Amniotic epithelial cell (primary cell): ENCODE measurements around the gene CD109.
"Not testable (repeated sequence)": the region's sequence is repeated elsewhere in the genome, so short reads cannot be mapped to it uniquely, and the experiment has no call there.

Experiments
- DNase-seq: peaks from one replicate; pipeline ENCODE4 v3.0.0-alpha.2; 2010; ENCODE audit warnings: low read depth

The CD109 gene

DNA sequence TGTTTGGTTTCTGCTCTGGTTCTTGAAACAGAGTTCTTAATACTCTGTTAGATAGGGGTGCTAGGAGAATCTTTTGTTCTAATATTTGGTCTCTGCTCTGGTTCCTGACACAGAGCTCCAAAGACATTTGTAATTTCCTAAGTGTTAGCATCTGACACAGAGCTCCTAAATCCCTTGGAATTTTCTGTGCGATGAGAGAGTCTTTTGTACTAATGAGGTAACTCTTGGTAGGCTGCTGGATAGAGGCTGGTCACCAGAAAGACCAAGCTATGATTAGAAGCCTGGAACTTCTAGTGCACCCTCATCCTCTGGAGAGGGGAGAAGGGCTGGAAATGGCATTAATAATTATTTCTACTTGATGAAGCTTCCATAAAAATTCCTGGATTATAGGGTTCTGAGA lies 7.7 kb upstream of the CD109 start:
- DNase-seq = peak; percentile 27

- DNase-seq = no peak
Observed at GRCh38 chr6:73690056-73690455, 5.9 kb upstream of the CD109 start.

DNA sequence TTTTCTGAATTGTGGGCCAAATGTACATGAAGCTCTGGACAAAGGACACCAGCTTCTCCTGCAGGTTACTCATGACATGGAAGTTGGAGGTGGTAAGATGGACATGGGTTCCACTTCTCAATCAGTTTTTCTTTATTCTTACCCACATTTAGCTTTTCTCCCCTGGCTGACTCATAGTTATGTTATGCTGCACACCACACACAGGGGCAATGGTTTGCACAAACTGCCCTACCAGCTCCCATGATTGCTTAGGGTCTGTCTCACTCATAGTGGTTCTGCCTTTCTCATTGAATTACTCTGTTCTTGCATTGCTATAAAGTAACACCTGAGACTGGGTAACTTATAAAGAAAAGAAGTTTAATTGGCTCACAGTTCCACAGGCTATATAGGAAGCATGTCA lies 4.5 kb upstream of the CD109 start:
- DNase-seq = peak; percentile 41

DNA sequence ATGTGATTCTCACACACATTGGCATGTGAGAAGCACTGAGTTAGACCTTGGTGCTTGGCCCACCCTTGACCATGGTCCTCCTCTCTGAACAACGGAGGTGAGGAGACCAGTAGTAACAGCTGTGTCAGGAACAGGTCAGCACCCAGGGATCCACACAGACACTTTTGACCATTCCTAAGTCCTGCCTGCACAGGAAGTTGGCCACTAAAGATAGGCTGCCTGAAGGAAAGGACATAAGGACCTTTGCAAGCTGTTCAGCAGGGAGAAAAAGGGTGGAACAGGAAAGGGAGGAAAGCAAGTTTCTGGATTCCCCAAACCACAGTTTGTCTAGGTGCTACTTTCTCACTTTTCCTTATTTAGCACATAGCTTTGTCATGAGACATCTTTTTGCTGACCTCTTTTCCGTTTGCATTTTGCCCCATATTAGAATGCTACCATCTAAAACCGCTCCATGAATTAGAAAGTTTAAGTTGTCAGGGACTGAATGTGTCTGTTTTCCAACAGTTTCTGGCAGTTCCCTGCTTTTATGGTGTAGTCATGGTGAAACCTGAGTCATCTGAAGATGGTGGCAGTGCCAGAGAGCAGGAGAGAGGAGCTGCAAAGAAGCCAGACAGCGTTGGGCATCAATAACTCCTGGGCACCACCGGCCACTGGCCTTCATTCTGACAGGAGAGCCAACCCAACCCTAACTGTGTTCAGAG lies 1.1 kb upstream of the CD109 start:
- peak; percentile 59 for DNase-seq

DNA sequence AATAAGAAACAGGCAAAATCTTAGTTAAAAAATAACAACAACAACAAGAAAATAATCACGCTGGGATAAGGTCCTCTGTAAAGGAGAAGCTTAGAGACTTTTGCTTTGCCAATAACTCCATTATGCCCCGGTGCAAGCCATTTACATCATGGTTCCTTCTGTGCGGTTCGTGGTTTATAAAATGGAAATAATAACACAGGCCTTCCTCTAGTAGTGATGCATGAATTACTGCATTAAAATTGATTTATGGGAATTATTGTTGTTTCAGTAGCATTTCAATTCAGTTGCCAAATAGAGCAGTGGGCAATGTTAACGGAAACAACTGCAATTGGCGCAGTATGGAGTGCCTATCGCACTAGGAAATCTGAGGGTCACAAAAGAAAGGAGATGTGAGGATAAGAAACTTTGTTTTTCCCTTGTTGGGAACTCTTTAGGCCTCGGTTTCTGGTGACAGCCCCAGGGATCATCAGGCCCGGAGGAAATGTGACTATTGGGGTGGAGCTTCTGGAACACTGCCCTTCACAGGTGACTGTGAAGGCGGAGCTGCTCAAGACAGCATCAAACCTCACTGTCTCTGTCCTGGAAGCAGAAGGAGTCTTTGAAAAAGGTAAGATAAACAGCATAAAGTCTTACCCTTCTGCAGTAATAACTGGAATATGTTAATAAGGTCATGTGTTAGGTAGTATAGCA lies 1.1 kb downstream of the CD109 start:
- DNase-seq = no peak

DNA sequence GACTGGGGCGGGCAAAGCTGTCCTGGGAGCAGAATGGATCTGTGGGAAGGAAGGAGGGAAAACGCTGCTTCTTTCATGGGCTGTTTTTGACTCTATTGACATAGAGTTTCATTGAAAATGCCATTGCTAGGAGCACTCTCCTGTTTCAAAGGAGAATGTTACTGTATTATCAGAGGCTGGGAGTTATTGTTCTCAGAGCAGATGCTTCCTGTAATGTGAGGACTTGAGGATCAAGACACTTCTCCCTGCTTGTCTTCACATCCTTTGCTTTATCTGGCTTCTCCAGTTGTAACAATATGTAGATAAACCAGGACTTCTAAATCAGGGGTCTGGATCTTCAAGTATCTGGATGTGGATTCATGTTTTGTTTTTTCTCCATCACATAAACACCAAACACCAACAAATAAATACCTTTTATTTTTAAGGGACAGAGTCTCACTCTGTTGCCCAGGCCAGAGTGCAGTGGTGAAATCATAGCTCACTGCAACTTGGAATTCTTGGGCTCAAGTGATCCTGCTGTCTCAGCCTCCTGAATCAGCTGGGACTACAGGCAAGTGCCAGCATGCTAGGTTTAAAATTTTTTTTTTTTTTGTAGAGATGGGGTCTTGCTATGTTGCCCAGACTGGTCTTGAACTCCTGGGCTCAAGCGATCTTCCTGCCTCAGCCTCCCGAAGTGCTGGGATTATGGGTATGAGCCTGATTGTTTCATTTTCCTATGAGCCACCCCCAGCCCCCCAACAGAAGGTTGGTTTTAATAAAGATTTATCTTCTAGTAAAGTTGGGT lies 3.9 kb downstream of the CD109 start:
- DNase-seq = no peak

DNA sequence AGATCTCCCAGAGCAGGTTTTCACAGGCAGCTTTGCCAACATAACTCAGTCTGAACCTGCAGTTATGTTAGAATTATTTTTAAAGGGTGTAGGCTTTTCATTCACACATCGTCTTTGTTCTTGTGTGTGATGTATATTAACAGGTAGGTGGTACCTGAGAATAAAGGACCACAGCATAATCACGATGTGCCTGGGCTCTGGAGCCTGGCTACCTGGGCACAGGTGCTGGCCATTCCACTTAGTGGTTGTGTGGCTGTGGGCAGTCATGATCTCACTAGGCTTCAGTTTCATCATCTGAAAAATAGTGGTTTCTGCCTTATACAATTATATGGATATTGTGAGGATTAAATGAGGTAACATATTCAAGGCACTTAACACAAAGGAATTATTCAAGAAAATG lies 6.4 kb downstream of the CD109 start:
- no peak for DNase-seq

DNA sequence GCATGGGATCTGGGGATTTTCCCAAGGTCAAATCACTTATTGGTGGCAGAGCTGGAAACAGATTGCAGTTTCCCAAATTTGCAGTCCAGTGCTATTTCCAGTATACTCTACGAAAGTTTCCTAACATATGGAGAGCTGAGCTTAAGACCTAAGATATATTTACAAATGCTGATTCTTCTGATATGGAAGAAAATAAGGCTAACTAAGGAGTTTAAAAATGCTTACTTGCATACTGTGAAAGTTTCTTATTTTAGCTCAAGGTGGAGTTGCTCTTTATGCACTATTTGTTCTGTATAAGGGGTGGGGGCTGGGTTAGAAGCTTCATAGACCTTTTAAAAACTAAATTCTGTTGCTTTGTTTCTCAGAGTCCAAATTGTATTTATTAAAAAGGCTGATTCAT lies 7.5 kb downstream of the CD109 start:
- DNase-seq = no peak

GRCh38 chr6:73704260-73704659 lies 8.3 kb downstream of the CD109 start:
- DNase-seq = peak; percentile 94

- DNase-seq = peak; percentile 41
Observed at GRCh38 chr6:73704798-73705197, 8.8 kb downstream of the CD109 start.

- DNase-seq = no peak
Observed at GRCh38 chr6:73706971-73707370, 11.0 kb downstream of the CD109 start.

GRCh38 chr6:73710470-73710869 lies 14.5 kb downstream of the CD109 start:
- DNase-seq = peak; percentile 91

- no peak for DNase-seq
Observed at GRCh38 chr6:73710948-73711347, 14.9 kb downstream of the CD109 start.

- DNase-seq = no peak
Observed at GRCh38 chr6:73712535-73713173, 16.7 kb downstream of the CD109 start.

DNA sequence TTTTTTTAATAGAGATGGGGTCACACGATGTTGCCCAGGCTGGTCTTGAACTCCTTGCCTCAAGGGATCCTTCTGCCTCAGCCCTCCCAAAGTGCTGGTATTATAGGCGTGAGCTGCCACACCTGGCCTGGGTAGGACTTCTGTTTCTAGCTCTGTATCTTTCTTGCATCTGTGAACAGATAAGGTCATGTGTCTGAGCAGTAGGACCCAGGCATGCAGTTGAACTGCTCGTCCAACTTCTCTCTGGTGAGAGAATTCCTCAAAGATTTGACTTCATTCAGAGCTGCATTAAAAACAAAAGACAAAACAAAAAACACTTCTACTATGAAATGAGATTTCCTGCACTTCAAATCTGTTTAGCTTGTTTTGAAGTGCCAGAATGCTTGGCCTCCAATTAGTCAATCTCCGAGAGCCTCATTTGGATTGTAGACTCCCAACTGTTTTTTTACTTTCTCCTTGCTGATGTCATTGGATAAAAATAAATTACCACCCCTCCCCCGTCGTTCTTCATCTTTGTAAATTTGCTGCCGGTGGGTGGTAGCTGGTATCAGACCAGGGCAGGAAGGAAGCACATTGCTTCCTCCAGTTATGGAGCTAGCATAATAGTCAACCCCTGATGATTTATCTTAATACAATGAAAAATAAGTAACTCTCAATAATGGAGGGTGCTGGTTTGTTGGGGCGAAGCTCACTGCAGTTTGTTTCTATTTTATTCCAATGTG lies 17.6 kb downstream of the CD109 start:
- DNase-seq = no peak

DNA sequence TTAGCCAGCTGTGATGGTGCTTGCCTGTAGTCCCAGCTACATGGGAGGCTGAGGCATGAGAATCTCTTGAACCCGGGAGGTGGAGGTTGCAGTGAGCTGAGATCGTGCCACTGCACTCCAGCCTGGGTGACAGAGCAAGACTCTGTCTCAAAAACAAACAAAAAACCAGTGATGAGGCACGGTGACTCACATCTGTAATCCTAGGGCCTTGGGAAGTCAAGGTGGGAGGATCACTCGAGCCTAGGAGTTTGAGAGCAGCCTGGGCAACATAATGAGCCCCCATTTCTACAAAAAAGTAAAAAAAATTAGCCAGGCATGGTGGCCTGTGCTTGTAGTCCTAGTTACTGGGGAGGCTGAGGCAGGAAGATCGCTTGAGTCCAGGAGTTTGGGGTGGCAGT lies 19.1 kb downstream of the CD109 start:
- peak; percentile 70 for DNase-seq

- DNase-seq = no peak
Observed at GRCh38 chr6:73719046-73719445, 23.0 kb downstream of the CD109 start.

DNA sequence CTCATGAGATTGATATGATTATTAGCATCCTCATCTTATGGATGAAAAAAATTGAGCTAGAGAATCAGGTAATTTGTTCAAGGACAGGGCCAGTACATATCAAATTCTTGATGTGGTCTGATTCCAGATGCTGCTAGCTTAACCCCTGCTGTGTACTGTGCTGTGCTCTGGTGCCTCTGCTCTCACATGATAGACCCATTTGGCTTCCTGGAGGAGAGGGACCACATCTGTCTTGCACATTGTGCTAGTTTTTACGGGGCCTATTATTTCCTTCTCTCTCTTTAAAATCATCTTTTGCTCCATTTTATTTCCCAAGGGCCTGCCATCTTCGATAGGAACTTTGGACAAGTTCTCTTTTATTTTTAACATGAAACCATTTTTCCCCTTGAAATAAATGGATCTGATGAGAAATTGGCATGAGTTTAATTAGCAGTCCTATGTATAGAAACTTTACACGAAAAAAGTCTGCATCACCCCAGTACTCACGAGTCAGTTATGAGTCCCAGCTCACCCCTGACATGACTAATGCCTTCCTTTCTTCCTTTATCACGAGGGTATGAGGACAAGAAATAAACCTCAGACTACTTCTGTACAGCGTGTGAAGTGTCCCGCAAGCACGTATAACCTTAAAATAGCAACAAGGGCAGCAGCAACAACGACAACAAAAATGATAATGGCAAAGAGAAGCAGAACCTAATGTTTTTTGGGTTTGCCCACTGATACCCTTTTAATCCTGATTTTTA lies 26.5 kb downstream of the CD109 start:
- DNase-seq = peak; percentile 89

DNA sequence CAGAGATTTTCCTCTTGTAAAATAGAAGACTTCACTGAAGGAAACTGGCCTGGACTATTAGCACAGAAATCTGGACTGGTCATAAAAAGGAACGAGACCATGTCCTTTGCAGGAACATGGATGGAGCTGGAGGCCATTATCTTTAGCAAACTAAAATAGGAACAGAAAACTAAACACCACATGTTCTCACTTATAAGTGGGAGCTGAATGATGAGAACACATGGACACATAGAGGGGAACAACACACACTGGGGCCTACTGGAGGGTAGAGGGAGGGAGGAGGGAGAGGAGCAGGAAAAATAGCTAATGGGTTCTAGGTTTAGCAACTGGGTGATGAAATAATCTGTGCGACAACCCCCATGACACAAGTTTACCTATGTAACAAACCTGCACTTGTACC lies 27.5 kb downstream of the CD109 start:
- DNase-seq = not testable (repeated sequence)

GRCh38 chr6:73724389-73724788 lies 28.4 kb downstream of the CD109 start:
- DNase-seq = no peak

DNA sequence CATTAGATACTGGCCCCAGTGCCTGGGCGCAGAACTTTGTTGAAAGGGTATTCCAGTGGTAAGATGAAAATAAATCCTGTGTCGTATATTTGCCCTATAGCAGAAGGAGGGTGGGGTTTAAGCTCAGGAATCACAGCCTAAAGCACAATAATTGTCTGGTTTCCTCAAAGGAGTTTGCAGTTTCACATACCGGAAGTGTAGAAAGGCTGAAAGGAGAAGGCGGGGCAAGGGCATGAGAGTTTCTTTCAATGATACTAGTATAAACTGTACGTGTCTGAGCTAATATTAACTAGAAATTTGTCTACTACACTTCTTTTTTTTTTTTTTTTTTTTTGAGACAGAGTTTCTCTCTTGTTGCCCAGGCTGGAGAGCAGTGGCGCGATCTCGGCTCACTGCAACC lies 29.2 kb downstream of the CD109 start:
- peak; percentile 44 for DNase-seq
